ENCODE results near the gene ZNF25. TPM values are rescaled to one million over a fixed set of nuclear protein-coding genes. Genes with fewer than 3 reads are reported as not detected.
"Not testable (repeated sequence)": the region's sequence is repeated elsewhere in the genome, so short reads cannot be mapped to it uniquely, and the experiment has no call there.

The ZNF25 gene
- 10 to 100 TPM in 3 of 6 donors, 1 to 10 TPM in 3; 8.0 to 21.0 (median 11.1) TPM for total RNA-seq

- Histone ChIP-seq H3K27ac (peak within 1 kb of the TSS; percentile 92 to 99 (median 98)), H3K36me3 (peaks cover 0 to under 1% (median 0%) of the 10 kb centered on the region in 4 donors), H3K4me3 (peak within 1 kb of the TSS; percentile 37 to 93 (median 68)), H3K27me3 (no peaks in the 10 kb centered on the region), H3K4me1 (peaks cover 6 to 13% (median 10%) of the 10 kb centered on the region in 4 donors), H3K9me3 (no peaks in the 10 kb centered on the region)
- WGBS, 2 donors: 0% methylated on average over 18 to 43 of the region's 66 CpGs
- TF ChIP-seq CTCF (IDR thresholded peaks at IDR 0.05) (peak; percentile 87 to 95 (median 92)), POLR2AphosphoS5 (IDR thresholded peaks at IDR 0.05) (peak; percentile 68 to 90), EP300 (IDR thresholded peaks at IDR 0.05) (no peak), POLR2A (IDR thresholded peaks at IDR 0.05) (peak; percentile 40 to 94 (median 87))
- DNase-seq (peak; percentile 97 to 100), ATAC-seq (ENCODE audit: low FRiP score in 2 of 2) (peak; percentile 99 to 100)
These were observed at the start of gene ZNF25 for GRCh38 chr10:37976091-37976879. ZNF25 (minus strand) TSS chr10:37976647; CDS start chr10:37971722, 4,925 bp downstream.

GRCh38 chr10:38025283-38025682 is 48.8 kb upstream of the ZNF25 start:
- H3K9me3 ChIP-seq: no peaks in the 10 kb centered on the region
- H3K27me3 ChIP-seq: no peaks in the 10 kb centered on the region
- DNase-seq: no peak
- no peaks in the 10 kb centered on the region for H3K4me1 ChIP-seq
- H3K4me3 ChIP-seq: no peak overlapping the region
- ATAC-seq (ENCODE audit: low FRiP score in 2 of 2): no peak
- TF ChIP-seq CTCF (IDR thresholded peaks at IDR 0.05): no peak
- no peak for TF ChIP-seq POLR2AphosphoS5 (IDR thresholded peaks at IDR 0.05)
- TF ChIP-seq EP300 (IDR thresholded peaks at IDR 0.05): no peak
- no peak for TF ChIP-seq POLR2A (IDR thresholded peaks at IDR 0.05)
- WGBS, 2 donors: 71 to 77% methylated on average over 2 to 3 of the region's 3 CpGs
- H3K36me3 ChIP-seq: peaks cover 4 to 75% (median 33%) of the 10 kb centered on the region in 4 donors
- H3K27ac ChIP-seq: no peak overlapping the region

GRCh38 chr10:38019124-38019523 is 42.7 kb upstream of the ZNF25 start:
- H3K9me3 ChIP-seq; H3K27ac ChIP-seq; DNase-seq; H3K4me3 ChIP-seq; H3K27me3 ChIP-seq; H3K4me1 ChIP-seq; ATAC-seq (ENCODE audit: low FRiP score in 2 of 2): not testable (repeated sequence)
- WGBS, 2 donors: 44 to 48% methylated on average over 4 of the region's 4 CpGs
- peaks cover 25 to 90% (median 65%) of the 10 kb centered on the region in 4 donors for H3K36me3 ChIP-seq

GRCh38 chr10:38016354-38016753 is 39.9 kb upstream of the ZNF25 start:
- Histone ChIP-seq H3K27ac (no peak overlapping the region), H3K36me3 (peaks cover 27 to 80% (median 53%) of the 10 kb centered on the region in 4 donors), H3K4me3 (no peak overlapping the region), H3K9me3 (no peaks in the 10 kb centered on the region), H3K27me3 (no peaks in the 10 kb centered on the region), H3K4me1 (peaks cover 5 to 12% (median 7%) of the 10 kb centered on the region in 4 donors)
- ATAC-seq (ENCODE audit: low FRiP score in 2 of 2): no peak
- TF ChIP-seq EP300 (IDR thresholded peaks at IDR 0.05) (no peak), POLR2AphosphoS5 (IDR thresholded peaks at IDR 0.05) (no peak), POLR2A (IDR thresholded peaks at IDR 0.05) (no peak), CTCF (IDR thresholded peaks at IDR 0.05) (no peak)
- no peak for DNase-seq
- WGBS, 2 donors: 88 to 90% methylated on average over 1 of the region's 1 CpG

- peak; percentile 91 to 98 for ATAC-seq (ENCODE audit: low FRiP score in 2 of 2)
- peak; percentile 96 for DNase-seq
- TF ChIP-seq EP300 (IDR thresholded peaks at IDR 0.05) (peak in 1 of 4 donors; percentile 18), CTCF (IDR thresholded peaks at IDR 0.05) (peak in 2 of 6 experiments; percentile 24 to 26), POLR2A (IDR thresholded peaks at IDR 0.05) (peak in 3 of 4 donors; percentile 26 to 73 (median 54)), POLR2AphosphoS5 (IDR thresholded peaks at IDR 0.05) (peak in 1 of 2 donors; percentile 80)
- 0 to 1% methylated on average over 20 to 46 of the region's 46 CpGs for WGBS, 2 donors
- H3K4me3 ChIP-seq: peak within 1 kb of the TSS; percentile 67 to 78 (median 72)
- no peaks in the 10 kb centered on the region for H3K9me3 ChIP-seq
- H3K36me3 ChIP-seq: peaks cover 4 to 22% (median 7%) of the 10 kb centered on the region in 4 donors
- no peaks in the 10 kb centered on the region for H3K27me3 ChIP-seq
- peak within 1 kb of the TSS; percentile 99 to 100 (median 100) for H3K27ac ChIP-seq
- peaks cover 7 to 22% (median 10%) of the 10 kb centered on the region in 4 donors for H3K4me1 ChIP-seq
These were observed 33.9 kb upstream of the ZNF25 start, which contains the start of gene ZNF33A for GRCh38 chr10:38010119-38010903. ZNF33A (plus strand) TSS chr10:38010675; CDS start chr10:38012342, 1,667 bp downstream.
